OCI-LY7 (cell line): ENCODE results near the gene PLA2G2D. TPM values are rescaled to one million over a fixed set of nuclear protein-coding genes. Genes with fewer than 3 reads are reported as not detected.
A peak's percentile ranks its signal among the peaks of the same experiment; 100 is the strongest.

ENCODE experiments used
- BruUV-seq: library from RNA; stranded (reverse); fragments of 400-500 nt; replicated peaks from 2 replicates; lab custom pipeline; 2021; lab: Mats Ljungman, UMichigan
- CTCF ChIA-PET: fragments of 300-600 bp; sonication (Branson Sonifier 250); formaldehyde crosslinking; loops from one replicate; lab custom pipeline; 2022; ENCODE audit warnings: antibody characterized with exemption; ENCODE audit not compliant: unreplicated experiment; lab: Charles Lee
- POLR2A ChIA-PET: fragments of 300-600 bp; sonication (Branson Sonifier 250); formaldehyde crosslinking; loops from one replicate; lab custom pipeline; 2022; ENCODE audit warnings: antibody characterized with exemption; lab: Charles Lee
- DNase-seq: peaks from one replicate; pipeline ENCODE4 v3.0.0-alpha.2; 2015; ENCODE audit warnings: low spot score
- H2AFZ ChIP-seq: fragments of 200-600 bp; sonication (generic), shearing (Covaris generic); 2 replicates; pipeline ENCODE4 v1.6.1; 2014; ENCODE audit warnings: mild to moderate bottlenecking, antibody characterized with exemption, low read length, moderate library complexity
- H3K27ac ChIP-seq: fragments of 200-600 bp; sonication (generic); 2 replicates; pipeline ENCODE4 v1.5.1; 2014; ENCODE audit warnings: mixed run types, low read depth, mild to moderate bottlenecking, moderate library complexity, low read length, inconsistent platforms; ENCODE audit not compliant: poor library complexity, severe bottlenecking
- H3K36me3 ChIP-seq: fragments of 200-600 bp; sonication (generic); 2 replicates; pipeline ENCODE4 v1.6.1; 2014; ENCODE audit warnings: mild to moderate bottlenecking, antibody characterized with exemption, low read length, moderate library complexity, mixed read lengths; ENCODE audit not compliant: insufficient read depth
- H3K4me1 ChIP-seq: fragments of 200-600 bp; sonication (generic); 2 replicates; pipeline ENCODE4 v1.5.1; 2014; ENCODE audit warnings: mild to moderate bottlenecking, low read length; ENCODE audit not compliant: insufficient read depth, poor library complexity, severe bottlenecking
- H3K4me2 ChIP-seq: fragments of 200-600 bp; sonication (generic); 2 replicates; pipeline ENCODE4 v1.6.1; 2014; ENCODE audit warnings: mild to moderate bottlenecking, low read length
- H3K4me3 ChIP-seq: fragments of 200-600 bp; sonication (generic); 2 replicates; pipeline ENCODE4 v1.5.1; 2014; ENCODE audit warnings: mild to moderate bottlenecking, low read depth, low read length; ENCODE audit not compliant: poor library complexity, severe bottlenecking
- H3K79me2 ChIP-seq: fragments of 200-600 bp; sonication (generic); 2 replicates; pipeline ENCODE4 v1.6.1; 2016; ENCODE audit warnings: low read depth, mild to moderate bottlenecking, low read length, moderate library complexity, mixed read lengths; ENCODE audit not compliant: insufficient read depth
- H3K9me2 ChIP-seq: fragments of 200-600 bp; sonication (generic); 2 replicates; pipeline ENCODE4 v1.6.1; 2016; ENCODE audit warnings: mild to moderate bottlenecking, low read length, mixed read lengths; ENCODE audit not compliant: insufficient read depth
- H3K9me3 ChIP-seq: fragments of 200-600 bp; sonication (generic); 2 replicates; pipeline ENCODE4 v1.6.1; 2014; ENCODE audit warnings: mild to moderate bottlenecking, mixed run types, low read length, mixed read lengths
- H4K20me1 ChIP-seq: fragments of 200-600 bp; sonication (generic); 2 replicates; pipeline ENCODE4 v1.6.1; 2014; ENCODE audit warnings: mild to moderate bottlenecking, antibody characterized with exemption, low read length, moderate library complexity, mixed read lengths; ENCODE audit not compliant: insufficient read depth
- EZH2phosphoT487 ChIP-seq: fragments of 200-600 bp; sonication (generic); IDR thresholded peaks from 2 replicates; pipeline ENCODE4 v1.6.1; 2018; ENCODE audit warnings: low read depth, borderline replicate concordance, mild to moderate bottlenecking, mixed run types, antibody characterized with exemption, low read length, moderate library complexity, mixed read lengths
- intact Hi-C: fragments of 100-400 bp; cut with micrococcal nuclease; formaldehyde crosslinking; loops from one replicate; pipeline ENCODE4 v1.10.0; 2022; ENCODE audit not compliant: unreplicated experiment
- total RNA-seq, 2 experiments: library from RNA; depleted of rRNA in 1 of 2; stranded (reverse); fragments of >200 nt in 1 of 2; shearing (Covaris generic) in 1 of 2; gene quantifications; 2 replicates each; pipeline ENCODE4 v1.2.3, GENCODE V29; 2014 to 2022
- TF ChIP-seq, protein P1 (sequence below): fragments of 200-600 bp; sonication (generic); conservative IDR thresholded peaks from 2 replicates; pipeline ENCODE4 v1.5.1; 2014; ENCODE audit warnings: mild to moderate bottlenecking, antibody characterized with exemption, low read length, moderate library complexity, mixed read lengths

Gene PLA2G2D
- total RNA-seq, 2 experiments from 2014 or later, result not detected

DNA sequence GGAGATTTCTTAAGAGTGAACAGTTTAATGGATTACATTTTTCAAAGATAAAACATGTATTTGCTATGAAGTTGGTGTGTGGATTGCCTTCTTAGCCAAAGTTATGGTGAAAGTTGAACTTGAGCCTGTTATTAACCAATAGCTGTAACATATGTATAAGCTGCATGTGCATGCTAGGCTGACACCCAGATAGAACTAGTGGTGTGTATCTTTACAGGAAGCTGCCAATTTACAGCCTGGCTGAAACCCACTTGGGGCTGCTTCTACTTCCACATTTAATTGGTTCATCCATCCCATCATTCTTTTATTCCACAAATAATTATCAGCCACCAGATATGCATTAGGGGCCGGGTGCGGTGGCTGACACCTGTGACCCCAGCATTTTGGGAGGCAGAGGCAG, 46.1 kb downstream of the PLA2G2D start:
- no peak for TF ChIP-seq EZH2phosphoT487
- TF ChIP-seq, protein P1, sequence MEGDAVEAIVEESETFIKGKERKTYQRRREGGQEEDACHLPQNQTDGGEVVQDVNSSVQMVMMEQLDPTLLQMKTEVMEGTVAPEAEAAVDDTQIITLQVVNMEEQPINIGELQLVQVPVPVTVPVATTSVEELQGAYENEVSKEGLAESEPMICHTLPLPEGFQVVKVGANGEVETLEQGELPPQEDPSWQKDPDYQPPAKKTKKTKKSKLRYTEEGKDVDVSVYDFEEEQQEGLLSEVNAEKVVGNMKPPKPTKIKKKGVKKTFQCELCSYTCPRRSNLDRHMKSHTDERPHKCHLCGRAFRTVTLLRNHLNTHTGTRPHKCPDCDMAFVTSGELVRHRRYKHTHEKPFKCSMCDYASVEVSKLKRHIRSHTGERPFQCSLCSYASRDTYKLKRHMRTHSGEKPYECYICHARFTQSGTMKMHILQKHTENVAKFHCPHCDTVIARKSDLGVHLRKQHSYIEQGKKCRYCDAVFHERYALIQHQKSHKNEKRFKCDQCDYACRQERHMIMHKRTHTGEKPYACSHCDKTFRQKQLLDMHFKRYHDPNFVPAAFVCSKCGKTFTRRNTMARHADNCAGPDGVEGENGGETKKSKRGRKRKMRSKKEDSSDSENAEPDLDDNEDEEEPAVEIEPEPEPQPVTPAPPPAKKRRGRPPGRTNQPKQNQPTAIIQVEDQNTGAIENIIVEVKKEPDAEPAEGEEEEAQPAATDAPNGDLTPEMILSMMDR, result no peak
- Histone ChIP-seq H3K4me3 (no peak overlapping the region), H4K20me1 (no peaks in the 10 kb centered on the region), H2AFZ (no peak overlapping the region), H3K9me3 (no peaks in the 10 kb centered on the region), H3K4me2 (no peak overlapping the region), H3K36me3 (no peaks in the 10 kb centered on the region), H3K4me1 (peaks cover 7% of the 10 kb centered on the region), H3K27ac (no peak overlapping the region), H3K9me2 (no peaks in the 10 kb centered on the region), H3K79me2 (no peaks in the 10 kb centered on the region)
- BruUV-seq, result no TSS peak
- peak; percentile 19 for DNase-seq
- ChIA-PET POLR2A (interaction anchor here (1.0 kb wide), 1 partner anchor 59 kb away, joined by 3 read pairs; no protein-coding TSS in a partner anchor), CTCF (no interaction called here)
- intact Hi-C loops, result no loop called here

DNA sequence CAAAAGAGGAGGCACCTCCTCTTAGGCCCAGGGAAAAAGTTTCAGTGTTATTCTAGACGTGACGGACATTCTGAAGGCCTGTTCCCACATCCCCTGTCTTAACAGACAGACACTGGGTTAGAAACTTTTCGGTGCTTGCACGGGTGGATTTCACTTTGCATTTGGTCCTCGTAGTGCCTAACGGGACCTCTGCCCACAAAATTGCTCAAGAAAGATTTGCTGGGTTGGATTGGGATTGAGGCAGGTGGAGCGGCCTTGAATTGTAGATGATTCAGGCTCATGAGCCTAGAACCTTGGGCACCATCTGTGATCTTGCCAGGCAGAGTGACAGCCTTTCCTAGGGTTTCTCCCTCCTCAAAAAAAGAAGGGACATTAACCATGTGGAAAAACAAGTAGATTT, 46.6 kb downstream of the PLA2G2D start:
- DNase-seq, result no peak
- TF ChIP-seq, protein P1, result no peak
- TF ChIP-seq EZH2phosphoT487, result no peak
- Histone ChIP-seq H2AFZ (no peak overlapping the region), H3K4me3 (no peak overlapping the region), H3K9me3 (no peaks in the 10 kb centered on the region), H3K27ac (no peak overlapping the region), H3K4me1 (peaks cover 2% of the 10 kb centered on the region), H3K4me2 (no peak overlapping the region), H3K9me2 (no peaks in the 10 kb centered on the region), H4K20me1 (no peaks in the 10 kb centered on the region), H3K79me2 (no peaks in the 10 kb centered on the region), H3K36me3 (no peaks in the 10 kb centered on the region)
- BruUV-seq, result no TSS peak
- CTCF ChIA-PET, result no interaction called here
- intact Hi-C loops, result no loop called here
- POLR2A ChIA-PET, result no interaction called here

DNA sequence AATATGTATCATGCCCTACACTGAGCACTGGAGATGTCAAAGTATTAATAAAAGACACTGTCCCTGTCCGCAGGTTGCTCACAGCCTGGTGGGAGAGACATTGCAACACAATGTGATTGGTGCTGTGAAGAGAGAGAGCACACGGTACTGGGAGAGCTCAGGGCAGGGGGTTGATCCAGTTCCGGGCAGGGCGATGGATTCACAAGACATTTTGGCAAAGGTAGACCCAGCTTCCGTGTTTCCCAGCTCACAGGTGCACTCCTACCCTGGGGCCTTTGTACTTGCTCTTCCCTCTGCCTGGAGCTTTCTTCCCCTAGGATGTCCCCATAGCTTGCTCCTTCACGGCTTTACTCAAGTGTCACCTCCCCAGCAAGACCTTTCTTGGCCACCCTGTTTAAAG, 47.9 kb downstream of the PLA2G2D start:
- H3K4me3 ChIP-seq, result no peak overlapping the region
- no peak overlapping the region for H3K27ac ChIP-seq
- intact Hi-C loops, result no loop called here
- DNase-seq, result no peak
- TF ChIP-seq EZH2phosphoT487, result no peak
- TF ChIP-seq, protein P1, result no peak
- no peaks in the 10 kb centered on the region for H3K9me3 ChIP-seq
- H3K79me2 ChIP-seq, result no peaks in the 10 kb centered on the region
- no peak overlapping the region for H2AFZ ChIP-seq
- H3K9me2 ChIP-seq, result no peaks in the 10 kb centered on the region
- POLR2A ChIA-PET, result interaction anchor here (0.7 kb wide), 1 partner anchor 17 kb away, joined by 3 read pairs; no protein-coding TSS in a partner anchor
- no peaks in the 10 kb centered on the region for H3K4me1 ChIP-seq
- CTCF ChIA-PET, result no interaction called here
- no peaks in the 10 kb centered on the region for H3K36me3 ChIP-seq
- H3K4me2 ChIP-seq, result no peak overlapping the region
- no TSS peak for BruUV-seq
- no peaks in the 10 kb centered on the region for H4K20me1 ChIP-seq
